Left kidney (tissue), 2 donors: ENCODE results near the gene LPAR2. TPM values are rescaled to one million over a fixed set of nuclear protein-coding genes. Genes with fewer than 3 reads are reported as not detected.

Experiments used
- DNase-seq: peaks from one replicate; pipeline ENCODE4 v3.0.0-alpha.2; 2013
- polyA plus RNA-seq: library from polyadenylated mRNA; unstranded; fragments of 120-200 nt; gene quantifications from one replicate; pipeline ENCODE4 v1.2.1, GENCODE V29; 2013; ENCODE audit not compliant: insufficient read length

The LPAR2 gene
- polyA plus RNA-seq, 1 donor = 26.1 TPM

DNA sequence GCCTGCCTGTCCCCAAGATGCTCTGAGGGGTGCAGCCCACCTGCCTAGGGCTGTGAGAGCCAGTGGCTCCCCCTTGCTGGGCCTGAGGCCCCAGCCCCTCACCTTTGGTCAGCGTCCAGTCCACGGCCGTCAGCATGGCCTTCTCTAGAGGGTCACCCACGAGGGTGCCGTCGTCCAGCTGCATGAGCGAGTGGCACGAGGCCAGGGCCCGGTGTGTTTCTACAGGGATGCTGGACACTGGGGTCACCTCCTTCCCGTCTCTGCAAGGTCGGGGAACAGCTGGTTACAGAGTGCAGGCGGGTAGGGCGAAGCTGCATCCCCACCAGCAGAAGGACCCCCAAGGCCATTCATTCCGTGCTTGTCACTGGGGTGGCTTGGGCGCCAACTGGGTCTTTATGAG, 26.4 kb upstream of the LPAR2 start:
- DNase-seq = no peak

DNA sequence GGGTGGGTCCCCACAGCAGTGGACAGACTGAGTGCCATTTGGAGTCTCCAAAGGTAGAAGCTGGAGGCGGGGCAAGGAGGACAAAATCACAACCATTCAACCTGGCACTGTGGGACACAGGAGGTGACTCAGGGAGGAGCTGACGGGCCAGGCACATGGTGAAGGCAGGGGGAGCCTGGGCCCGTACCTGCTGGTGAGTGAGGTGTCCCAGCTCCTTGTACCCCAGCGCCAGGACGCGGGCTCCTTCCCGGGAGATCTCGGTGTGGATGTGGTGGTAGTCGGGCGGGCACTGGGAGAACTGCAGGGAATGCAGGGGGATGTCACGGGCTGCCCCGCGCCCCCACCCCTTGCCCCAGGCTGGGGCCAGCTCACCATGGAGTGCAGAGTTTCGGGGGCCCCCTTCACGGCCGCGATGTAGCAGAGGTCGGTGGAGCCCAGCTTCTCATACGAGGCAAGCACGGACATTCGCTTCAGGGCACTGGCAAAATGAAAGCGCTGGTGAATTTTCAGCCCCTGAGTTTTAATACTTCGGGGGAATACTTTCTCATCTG, 25.7 kb upstream of the LPAR2 start:
- no peak for DNase-seq

DNA sequence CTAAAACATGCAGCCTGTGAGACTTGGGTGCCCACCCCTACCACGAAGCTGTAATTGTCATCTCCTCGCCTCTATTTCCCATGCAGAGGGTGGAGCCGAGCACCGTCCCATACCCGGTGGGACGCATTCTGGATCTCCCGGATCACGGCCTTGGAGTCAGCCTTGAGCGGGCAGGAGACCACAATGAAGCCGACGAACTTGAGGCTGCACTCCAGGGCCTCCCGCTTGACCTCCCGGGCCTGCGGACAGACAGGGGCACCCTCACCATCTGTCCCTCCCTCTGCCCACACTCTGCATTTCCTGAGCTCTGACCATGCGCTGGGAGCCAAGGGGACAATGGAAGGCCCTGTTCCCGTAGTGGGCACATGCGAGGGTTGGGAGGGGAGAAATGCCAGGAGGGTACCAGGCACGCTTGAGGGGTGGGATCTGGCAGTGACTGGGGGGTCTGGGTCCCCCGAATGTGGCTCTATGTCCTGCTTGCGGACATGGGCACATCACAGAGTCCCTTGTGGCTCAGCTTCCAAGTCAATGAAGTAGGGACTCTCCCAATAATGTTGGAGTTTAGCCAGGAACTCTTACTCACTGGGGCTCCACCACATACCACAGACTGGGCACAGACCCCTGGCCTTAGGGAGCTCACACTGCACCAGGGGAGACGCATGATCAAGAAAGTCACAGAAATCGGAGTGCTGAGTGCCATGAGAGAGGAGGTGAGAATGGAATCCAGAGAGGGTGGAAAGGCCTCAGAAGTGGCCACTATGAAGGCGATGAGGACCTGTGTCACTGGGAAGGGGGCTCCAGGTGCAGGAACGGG, 24.7 kb upstream of the LPAR2 start:
- no peak for DNase-seq

DNA sequence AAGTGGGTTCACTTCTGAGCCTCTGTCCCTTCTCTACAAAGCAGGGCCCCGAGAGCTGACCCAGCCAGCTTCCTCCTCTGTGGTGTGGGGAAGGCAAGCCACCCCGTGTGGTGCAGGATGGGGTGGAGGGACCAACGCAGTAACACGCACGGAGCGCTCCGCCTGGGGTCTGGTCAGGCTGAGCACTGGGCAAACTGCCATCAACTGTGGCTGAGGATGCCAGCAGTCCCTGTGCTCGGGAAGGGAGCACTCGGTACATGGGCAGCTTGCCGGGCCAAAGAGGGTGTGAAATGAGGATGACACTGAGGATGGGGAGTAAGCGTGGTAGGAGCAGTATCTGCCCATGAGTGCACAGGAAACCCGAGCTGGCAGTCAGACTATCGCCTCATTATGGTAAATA, 23.1 kb upstream of the LPAR2 start:
- DNase-seq = no peak

DNA sequence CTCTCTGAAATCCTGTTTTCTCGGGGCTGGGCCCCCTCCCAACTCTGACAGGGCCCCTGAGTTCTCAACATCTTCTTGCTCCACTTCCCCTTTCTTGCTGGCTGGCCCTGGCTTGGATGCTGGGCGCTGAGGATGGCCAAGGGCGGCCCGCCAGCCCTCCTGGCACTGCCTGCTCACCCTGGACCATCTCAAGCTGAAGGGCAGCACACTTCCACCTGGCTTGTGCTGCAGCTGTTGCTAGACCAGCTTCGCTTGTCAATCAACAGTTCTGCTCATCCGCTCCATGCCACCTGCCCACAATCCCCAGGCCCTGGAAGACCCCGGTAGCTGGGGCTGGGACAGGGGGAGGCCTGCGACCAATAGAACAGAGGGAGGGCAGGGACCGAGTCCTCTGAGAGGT, 22.3 kb upstream of the LPAR2 start:
- no peak for DNase-seq

DNA sequence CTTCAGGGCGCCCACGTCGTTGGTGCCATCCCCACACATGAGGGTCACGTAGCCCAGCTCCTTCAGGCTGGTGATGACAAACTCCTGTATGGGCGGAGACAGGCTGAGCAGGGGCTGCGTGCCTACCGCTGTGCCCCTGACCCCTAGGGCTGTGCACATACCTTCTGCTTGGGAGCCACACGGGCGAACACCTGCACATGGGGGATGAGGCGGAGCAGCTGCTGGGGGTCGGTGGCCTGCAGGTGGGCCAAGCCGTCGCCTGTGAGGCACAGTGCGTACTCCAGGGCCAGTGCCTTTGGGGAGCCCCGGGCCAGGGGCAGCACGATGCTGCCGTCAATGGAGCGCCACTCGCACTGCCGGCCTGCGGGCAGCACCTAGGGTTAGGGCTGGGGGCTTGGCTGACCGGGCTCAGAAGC, 21.6 kb upstream of the LPAR2 start:
- DNase-seq = no peak

DNA sequence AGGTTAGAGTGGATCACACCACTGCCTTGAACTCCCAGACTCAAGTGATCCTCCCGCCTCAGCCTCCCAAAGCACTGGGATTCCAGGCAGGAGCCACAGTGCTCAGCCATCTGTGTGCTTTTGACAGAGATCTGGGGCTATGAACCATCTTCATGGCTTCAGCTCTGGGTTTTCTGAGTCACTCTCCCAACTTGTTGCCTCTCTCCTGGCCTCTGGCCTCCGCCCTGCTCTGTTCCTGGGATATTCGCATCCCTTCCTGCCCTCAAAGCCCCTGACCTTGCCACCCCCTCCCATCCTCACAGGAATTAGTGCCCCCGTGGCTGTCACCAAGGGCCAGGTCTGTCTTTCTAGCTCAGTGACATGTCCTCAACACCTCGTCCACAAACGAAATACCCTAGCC, 21.1 kb upstream of the LPAR2 start:
- no peak for DNase-seq

DNA sequence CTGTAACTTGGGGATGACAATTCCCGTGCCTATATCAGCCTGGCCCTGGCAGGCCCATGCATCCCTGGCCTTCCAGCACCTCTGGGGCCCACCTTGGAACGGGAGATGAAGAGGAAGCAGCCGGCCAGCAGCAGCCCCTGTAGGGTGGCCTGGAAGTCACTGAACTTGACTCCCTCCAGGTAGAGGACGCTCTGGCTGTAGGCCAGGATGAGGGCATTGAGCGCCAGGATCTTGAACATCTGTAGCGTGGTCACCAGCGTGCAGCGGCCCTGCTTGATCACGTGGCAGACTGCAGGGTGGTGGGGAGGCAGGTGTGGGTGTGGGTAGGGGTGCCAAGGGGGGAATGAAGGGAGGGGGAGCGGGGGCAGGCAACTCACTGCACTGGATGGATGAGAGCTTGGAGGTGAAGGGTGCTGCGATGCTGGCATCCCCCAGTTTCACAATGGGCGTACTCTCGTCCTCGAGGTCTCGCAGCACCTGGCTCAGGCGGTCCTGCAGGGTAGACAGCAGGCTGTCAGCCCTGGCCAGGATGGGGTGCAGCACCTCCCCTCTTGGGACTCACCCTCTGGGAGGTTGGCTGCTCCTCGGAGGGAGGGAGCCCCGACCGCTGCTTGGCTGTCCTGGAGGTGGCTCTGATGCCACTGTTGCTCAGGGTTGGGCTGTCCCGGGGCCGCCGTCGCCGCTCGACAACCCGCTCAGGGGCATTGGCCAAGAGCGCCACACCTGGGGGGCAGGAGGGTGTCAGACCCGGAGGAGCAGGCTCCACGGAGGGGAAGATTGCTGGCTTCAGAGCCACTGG, 19.2 kb upstream of the LPAR2 start:
- no peak for DNase-seq

DNA sequence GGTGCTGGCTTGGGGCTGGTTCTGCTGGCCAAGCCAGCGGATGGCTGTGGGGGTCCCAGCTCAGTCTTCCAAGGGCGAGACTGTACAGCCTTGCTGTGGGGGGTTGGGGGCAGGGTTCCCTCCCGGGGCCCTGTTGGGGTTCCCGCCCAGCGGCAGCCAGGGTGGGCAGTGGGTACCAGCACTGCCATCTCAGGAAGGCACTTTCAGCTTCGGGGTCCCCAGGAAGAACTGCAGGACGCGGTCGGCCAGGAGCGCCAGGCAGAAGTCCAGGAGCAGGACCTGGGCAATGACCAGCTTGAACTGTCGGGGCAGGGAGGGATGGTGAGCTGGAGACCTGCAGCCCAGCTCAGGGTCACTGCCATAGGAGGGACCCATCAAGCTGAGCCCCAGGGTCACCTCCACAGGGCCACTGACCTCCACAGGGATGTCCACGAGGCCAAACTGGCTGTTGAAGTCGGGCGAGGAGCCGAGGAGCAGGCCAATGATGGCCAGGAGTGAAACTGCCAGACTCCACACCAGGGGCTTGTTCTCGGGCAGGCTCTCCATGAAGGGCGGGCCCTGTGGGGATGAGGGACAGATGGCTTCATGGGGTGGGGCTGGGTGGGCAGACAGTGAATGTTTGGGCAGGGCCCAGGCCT, 17.3 kb upstream of the LPAR2 start:
- no peak for DNase-seq

DNA sequence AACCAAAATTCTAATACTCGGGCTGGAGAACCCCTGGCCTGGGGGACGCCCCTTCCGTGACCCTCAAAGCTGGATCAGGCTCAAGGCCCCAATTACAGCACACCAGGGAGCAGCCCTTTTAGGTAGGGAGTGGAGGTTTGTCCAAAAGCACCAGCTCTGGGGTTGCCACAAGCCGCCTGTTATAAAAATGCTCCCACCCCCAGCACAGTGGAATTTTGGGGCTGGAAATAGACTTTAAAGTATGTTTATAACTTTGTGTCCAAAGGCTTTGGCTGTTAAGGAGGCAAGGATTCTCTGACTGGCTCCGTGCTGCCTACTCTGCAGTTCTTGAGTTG, 16.0 kb upstream of the LPAR2 start:
- DNase-seq = no peak

DNA sequence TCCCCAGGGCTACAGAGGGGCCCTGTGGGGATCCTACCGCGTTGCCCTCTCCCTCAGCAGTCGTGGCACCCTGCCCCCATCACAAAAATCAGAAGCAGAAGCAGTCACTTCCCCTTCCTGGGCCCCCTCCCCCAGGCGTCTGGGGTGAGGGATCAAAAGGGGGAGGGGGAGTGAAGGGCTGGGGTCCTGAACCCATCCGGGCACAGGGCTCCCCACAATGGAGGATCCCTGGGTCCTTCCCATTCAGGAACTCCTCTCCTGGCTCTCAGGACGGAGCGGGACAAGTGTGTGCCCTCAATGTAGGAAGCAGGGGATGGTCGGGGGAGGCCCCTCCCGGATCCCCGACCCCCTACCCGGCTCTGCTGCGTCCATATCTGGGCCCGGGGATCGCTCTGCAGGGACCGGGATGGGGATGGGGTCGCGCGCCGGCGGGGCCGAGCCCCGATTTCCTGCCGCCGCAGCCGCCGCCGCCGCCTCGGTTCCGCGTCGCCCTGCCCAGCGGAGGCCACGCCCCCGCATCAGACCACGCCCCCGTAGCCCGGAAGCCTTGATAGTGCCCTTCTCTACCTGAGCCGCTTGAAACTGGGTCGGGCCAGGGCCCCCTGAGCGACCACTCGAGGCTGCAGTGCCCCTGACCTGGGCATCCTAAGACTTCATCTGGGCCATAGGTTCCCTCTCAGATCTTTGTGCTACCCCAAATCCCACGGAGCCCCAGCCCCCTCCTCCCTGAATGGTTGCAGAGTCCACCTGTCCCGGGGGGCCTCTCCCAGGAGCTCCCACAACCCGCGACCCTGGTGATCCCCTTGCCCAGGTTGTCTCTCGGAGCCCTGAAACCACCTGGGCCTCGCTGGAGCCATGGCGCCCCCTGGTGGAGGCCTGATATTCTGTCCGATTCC, 15.4 kb upstream of the LPAR2 start, which contains the start of gene GMIP:
TSS of gene GMIP (minus strand) at position 500 of the 896 bp plus-strand sequence. CDS start at position 372, 128 bp downstream.
- DNase-seq = peak; percentile 51

DNA sequence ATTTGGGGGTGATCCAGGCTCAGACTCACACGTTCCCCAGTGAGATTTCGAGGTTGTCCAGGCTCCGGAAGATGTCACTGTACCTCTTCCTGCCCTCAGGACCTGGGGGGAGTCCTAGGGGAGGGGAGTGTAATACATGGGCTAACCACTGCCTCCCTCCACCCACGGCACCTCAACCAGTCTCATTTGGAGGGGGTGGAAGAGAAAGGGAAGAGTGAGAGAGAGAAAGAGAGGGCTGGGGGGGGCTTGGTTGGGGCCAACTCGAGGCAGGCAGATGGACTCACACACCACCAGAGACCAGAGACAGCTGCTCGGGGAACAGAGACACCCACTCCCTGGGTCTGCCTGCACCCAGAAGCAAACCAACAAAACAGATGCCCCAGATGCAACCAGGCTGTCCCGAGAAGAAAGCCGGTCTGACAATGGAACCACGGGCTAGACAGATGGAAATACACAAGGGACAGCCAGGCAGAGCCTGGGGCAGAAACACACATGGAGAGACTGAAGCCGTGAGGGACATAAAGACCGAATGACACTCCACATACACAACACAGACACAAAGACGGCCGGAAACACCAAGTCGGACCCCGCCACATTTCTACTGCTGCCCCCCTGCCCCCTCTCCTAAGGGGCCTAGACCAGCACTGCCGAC, 14.6 kb upstream of the LPAR2 start:
- no peak for DNase-seq

DNA sequence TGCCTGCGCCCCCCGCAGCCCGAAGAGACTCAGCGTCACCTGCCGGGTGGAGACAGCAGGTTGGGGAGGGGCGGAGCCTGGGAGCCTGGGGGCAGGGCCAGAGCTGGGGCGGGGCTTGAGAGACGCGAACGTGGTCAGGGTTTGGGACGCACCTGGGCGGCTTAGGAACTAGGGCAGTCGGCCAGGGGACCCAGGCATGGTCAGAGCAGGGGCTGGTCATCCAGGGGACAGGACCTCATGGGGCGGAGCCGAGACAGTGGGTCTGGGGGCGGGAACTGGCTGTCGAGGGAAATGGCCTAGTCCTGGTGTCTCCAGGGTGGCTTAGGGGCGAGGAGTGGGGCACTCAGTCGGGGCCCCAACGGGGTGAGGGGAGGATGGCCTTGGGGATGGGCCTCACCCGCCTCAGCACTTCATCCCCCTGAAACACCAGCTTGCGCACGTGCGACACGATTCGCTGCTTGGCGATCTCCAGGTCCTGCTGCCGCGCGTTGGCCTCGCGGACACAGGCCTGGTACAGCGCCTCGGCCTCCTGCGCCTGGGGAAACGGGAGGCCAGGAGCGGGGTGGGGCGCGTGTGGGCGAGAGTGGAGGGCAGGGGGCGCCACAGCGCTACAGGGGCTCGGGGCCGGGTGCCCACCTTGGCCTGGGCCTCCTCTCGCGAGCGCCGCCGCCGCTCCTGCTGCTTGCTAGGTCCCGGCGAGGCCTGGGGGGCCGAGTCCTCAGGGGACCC, 9.7 kb upstream of the LPAR2 start:
- DNase-seq = no peak

DNA sequence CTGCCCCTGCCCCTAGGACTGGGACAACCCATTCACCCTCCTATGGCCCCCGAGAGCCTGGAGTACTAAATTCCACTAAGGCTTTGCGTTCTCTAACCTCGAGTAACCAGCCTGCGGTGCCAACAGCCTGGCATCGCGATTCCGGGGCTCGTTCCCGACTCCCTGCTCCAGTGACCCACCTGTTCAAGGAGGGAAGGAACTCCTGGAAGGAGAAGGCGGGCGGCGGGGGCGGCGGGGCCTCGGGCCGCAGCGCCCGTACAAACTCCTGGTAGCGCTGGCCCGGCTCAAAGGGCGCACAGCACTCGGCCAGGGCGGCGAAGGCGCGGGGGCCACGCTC, 9.1 kb upstream of the LPAR2 start:
- no peak for DNase-seq

DNA sequence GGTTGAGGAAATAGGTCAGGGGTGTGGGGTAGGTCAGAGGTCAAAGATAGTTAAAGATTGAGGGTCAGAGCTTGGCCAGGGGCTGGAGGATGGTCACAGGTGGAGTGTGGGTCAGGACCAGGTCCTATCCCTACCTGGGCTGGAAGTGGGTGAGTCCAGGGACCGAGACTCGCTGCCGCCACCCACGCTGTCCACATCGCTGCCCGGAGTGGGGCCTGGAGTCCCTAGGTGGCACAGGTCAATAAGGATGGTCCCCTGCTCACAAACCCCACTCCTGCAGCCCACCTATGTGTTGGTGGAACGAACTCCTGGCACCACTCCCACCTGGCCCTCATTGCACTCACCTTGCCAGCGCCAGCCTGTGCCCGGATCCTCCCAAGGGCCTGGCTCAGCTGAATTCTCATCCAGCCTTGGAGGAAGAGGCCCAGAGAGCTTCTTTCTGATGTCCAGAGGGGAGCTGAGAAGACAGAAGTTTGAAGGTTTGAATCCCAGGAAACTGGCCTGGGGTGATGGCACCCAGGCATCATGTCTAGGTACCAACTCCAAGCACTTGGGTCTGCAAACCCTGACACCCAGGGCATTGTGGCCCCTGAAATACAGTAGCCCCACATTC, 8.7 kb upstream of the LPAR2 start:
- DNase-seq = no peak

DNA sequence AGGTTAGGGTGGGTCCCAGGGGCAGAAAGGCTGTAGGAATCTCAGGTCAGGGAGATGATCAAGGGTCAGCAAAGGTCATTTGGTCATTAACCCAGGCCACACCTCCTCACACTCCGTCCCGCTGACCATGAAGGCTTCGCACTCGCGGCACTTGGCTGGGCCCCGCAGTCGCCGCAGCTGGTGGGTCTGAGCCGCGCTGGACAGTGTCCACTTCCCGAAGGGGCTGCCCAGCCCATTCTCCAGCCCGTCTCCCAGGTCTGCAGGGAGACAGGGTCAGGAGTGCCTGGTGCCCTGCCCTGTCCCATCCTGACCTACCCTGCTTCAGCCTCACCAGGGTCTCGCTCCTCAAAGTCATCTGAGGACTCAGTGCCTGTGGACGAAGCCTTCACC, 7.3 kb upstream of the LPAR2 start:
- no peak for DNase-seq

DNA sequence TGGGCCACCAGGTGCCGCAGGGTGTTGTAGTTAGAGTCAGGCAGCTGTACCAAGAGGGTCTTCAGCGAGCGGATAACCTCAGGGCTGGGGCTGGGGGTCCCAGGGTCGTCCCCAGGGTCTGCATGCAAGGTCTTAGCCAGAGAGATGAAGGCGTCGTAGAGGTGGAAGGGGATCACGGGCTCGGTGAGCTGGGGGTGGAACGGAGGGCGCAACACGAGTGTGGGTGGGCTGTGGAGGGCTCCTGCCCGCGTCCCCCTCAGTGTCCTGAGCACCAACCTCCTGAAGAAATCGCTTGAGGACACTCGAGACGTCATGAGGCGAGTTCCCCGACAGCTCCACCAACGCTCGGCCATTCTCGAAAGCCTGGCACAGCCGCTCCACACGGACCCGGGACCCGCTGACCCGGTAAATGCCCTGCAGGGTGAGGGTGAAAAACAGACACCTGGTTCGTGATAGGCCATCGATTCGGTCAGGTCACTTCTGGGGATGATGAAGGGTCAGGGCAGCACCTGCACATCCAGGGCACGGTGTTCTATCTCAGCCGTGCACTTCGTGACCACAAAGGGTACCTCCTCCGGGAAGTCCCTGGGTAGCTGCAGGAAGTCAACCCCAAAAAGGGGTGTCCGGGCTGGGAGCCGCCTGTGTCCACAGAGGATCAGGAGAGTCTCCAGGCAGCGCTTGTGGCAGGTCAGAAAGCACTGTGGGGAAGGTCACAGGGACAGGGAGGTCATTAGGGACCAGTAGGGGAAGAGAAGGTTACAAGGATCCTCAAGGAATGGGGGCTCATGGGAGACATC, 6.7 kb upstream of the LPAR2 start:
- no peak for DNase-seq

DNA sequence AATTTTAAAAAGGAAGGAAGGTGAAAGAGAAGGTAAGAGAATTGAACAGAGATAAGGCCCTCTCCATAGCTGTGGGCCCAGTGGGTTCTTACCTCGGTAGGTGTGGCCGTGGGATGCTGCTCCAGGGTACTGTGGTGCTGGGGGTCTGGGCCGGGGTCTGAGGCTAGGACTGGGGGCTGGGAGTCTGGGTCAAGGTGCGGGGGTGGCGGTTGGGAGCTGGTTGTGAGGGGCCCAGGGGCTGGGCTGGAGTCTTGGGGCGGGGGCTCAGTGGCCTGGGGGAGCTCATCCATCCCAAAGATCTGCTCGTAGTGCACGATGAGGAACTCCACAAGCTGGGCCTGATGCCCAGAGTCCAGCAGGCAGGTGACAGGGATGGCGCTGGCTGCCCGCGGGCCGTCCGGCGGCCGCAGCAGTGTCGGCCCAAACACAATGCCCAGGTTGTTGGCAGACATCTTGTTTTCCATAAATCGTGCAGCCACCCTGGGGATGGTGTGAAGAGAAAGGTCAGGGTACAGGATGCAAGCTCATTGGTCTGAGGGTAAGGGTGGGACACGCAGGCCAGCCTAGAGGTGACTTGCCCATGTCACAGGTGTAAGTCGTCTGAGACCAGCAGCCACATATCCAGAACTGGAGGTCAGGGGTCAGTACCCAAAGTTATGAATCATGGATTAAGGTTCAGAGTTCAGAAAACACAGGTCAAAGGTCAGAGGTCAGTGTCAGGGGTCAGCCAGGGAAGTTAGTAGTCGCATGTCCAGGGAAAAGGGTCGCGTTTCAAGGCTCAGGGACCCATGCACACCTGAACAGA, 5.9 kb upstream of the LPAR2 start:
- no peak for DNase-seq
